Stimulated activated CD8-positive, alpha-beta memory T cell treated with anti-CD3 and anti-CD28 coated beads, Interleukin-2, amount 100 ng/mL, for 48 hours (primary cell): ENCODE measurements around the gene NFATC2.

Source experiments
- DNase-seq, 2 donors: peaks; one replicate each; pipeline ENCODE4 v3.0.0-alpha.2; 2020; ENCODE audit warnings: low read depth in 2 of 2

Gene NFATC2

GRCh38 chr20:51375561-51375960 is 167.0 kb downstream of the NFATC2 start:
- DNase-seq: no peak

DNA sequence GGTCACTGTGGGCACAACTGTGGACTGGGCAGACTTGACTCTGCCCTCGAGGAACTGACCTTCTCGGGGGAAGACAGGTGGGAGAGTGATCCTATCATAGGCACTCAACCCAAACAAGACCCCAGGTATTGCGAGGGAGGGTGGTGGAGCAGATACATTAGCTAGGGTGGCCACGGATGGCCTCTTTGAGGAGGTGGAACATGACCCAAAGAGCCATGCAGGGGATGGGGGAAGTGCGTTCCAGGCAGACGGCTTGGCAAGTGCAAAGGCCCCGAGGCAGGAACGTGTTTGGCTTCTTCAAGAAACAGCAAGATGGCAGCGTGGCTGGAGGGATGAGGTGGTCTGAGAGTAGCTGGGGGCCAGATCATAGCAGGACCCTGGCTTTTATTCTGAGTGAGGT is 167.6 kb downstream of the NFATC2 start:
- DNase-seq: no peak

GRCh38 chr20:51374456-51374830 is 168.1 kb downstream of the NFATC2 start:
- no peak for DNase-seq

DNA sequence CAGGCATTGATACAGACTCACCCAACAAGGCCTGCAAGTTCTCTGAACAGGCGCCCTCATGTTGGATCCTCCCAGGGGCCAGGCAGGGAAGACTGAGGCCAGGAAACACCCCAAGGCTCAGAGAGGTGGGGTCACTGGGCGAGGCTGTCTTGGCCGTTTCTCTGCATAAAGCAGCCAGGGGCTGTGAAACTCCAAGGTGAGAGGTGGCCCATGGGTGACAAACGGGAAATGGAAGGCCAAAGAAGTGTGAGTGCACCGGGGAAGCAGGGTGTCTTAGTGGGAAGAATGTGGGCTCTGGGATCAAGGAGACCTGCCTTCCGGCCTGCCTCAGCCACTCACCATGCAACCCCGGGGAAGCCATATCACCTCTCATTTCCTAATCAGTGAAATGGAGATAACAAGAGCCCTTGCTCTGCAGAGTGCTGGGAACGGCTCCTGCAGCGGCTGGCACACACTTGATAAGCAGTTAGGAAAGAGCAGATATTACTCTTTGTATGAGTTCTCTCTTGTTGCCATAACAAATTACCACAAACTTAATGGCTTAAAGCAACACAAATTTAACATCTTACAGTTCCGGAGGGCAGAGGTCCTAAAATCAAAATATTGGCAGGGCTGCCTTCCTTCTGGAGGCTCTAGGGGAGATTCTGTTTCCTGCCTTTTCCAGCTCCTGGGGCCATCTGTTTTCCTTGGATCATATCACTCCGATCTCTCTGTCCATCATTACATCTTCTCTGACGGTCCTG is 168.6 kb downstream of the NFATC2 start:
- DNase-seq: no peak

- no peak for DNase-seq
Measured at GRCh38 chr20:51372966-51373365, 169.6 kb downstream of the NFATC2 start.

DNA sequence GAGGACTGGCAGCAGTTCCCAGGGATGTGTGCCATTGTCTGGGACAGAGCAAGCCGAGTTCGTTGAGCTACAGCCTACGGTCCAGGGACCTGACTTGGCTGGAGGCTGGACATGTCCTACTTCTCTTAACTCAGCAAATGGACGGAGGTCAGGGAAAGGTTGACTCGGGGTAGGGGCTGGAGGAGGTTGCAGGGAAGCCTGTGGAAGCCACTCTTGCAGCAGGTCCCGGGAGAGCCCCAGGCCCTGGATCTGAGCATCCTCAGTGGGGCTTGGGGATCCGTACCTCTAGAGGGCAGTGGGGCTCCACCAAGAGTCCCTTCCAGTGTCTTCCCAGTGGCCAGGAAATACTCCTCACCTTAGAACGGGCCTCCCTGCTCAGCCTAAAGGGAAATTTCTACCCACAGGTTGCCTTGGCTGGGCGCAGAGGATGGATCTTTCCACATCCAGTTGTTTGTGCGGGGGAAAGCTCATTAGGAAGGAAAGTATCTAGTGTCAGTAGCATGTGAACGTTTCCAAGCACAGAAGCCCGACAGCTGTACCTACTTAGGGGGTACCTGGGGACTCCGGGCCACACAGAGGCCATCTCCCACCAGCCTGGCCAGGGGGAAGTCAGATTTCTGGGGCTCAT is 170.2 kb downstream of the NFATC2 start:
- DNase-seq: peak; percentile 28 to 50

GRCh38 chr20:51371720-51372119 is 170.8 kb downstream of the NFATC2 start:
- no peak for DNase-seq

GRCh38 chr20:51369503-51369902 is 173.0 kb downstream of the NFATC2 start:
- DNase-seq: no peak

GRCh38 chr20:51368461-51369211 is 173.9 kb downstream of the NFATC2 start:
- DNase-seq: no peak

GRCh38 chr20:51366155-51366886 is 176.2 kb downstream of the NFATC2 start:
- DNase-seq: no peak

- no peak for DNase-seq
Measured at GRCh38 chr20:51365670-51366069, 176.8 kb downstream of the NFATC2 start.

- no peak for DNase-seq
Measured at GRCh38 chr20:51363813-51364212, 178.7 kb downstream of the NFATC2 start.

DNA sequence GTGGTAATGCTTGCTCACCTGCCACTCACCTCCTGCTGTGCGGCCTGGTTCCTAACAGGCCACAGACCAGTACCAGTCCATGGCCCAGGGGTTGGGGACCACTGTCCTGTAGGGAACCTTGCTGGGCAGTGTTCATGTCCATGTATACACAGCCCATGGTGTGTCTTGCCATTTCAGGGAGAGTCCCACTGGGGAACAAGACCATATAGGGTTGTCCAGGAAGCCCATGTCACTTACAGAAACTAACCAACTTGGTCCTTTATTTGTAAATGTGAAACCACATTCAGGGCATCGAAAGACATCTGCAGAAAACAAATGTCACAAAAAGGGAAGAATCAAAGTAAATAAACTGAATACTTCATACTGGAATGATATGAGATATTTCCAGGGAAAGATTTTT is 179.1 kb downstream of the NFATC2 start:
- no peak for DNase-seq

- DNase-seq: no peak
Measured at GRCh38 chr20:51362254-51362653, 180.3 kb downstream of the NFATC2 start.

DNA sequence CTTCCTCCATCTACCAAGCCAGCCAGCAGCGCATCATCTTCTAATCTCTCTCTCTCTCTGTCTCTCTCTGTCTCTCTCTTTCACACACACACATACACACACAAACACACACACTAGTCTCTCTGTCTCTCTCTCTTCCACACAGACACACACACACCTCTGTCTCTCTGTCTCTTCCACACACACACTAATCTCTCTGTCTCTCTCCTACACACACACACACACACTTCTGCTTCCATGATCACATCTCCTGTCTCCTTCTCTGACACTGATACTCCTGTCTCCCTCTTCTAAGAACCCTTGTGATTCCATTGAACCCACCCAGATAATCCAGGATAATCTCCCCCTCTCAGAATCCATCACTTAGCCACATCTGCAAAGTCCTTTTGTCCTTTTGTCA is 181.3 kb downstream of the NFATC2 start:
- DNase-seq: no peak

GRCh38 chr20:51360451-51361201 is 181.9 kb downstream of the NFATC2 start:
- DNase-seq: no peak

- no peak for DNase-seq
Measured at GRCh38 chr20:51359947-51360346, 182.6 kb downstream of the NFATC2 start.

- DNase-seq: no peak
Measured at GRCh38 chr20:51359401-51359800, 183.1 kb downstream of the NFATC2 start.

DNA sequence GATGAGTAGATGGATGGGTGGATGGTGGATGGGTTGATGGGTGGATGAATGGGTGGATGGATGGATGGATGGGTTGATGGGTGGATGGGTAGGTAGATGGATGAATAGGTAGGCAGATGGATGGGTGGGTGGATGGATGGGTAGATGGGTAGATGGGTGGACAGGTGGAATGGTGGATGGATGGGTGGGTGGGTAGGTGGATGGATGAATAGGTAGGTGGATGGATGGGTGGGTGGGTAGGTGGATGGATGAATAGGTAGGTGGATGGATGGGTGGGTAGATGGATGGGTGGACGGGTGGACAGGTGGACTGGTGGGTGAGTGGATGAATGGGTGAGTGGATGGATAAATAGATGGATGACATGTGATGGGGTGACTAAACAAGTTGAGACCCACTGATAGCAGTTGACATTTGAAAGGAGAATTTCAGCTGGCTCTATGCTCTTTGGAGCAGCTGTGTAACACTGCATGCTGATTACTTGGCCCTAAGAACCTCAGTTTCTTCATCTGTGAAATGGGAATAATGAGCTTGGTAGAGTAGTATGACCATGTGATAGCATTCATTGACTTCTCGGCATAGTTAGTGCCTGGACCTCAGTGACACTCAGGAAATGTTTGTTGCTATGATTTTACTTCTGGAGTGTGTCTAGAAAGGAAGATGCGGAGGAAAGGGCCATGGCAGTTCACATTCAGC is 184.3 kb downstream of the NFATC2 start:
- DNase-seq: no peak

DNA sequence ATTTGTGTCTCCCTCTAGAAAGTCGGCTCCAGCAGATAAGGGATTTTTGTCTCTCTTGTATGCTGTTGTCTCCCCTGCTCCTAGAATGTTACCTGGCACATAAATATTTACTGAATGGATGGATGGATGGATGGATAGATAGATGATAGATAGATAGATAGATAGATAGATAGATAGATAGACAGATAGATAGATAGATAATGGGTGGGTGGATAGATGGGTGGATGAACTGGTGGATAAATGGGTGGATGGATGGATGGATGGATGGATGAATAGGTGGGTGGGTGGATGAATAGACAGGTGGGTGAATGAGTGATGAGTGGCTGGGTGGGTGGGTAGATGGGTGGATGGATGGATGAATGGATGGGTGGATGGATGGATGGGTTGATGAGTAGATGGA is 185.0 kb downstream of the NFATC2 start:
- DNase-seq: no peak

DNA sequence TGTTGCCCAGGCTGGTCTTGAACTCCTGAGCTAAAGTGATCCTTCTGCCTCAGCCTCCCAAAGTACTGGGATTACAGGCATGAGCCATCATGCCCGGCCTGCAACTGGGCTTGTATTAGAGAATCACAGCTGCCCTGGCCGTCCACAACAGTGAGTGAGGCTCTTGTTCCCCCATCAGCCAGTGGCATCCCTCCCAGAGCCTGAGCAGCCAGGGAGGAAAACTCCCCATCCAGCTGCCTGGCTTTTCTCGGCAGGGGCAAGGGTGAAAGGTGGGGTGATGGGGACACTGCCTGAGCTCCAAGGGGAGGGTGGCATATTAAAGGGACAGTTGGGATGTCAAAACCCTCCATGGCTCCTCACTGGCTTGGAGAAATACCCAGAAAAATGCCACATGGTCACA is 185.6 kb downstream of the NFATC2 start:
- no peak for DNase-seq
